ENCODE data around the gene FRMD6. TPM values are rescaled to one million over a fixed set of nuclear protein-coding genes. Genes with fewer than 3 reads are reported as not detected.

FRMD6 gene
- total RNA-seq, 4 donors from 2014 or later = 8.1 to 73.4 (median 12.4) TPM

DNA sequence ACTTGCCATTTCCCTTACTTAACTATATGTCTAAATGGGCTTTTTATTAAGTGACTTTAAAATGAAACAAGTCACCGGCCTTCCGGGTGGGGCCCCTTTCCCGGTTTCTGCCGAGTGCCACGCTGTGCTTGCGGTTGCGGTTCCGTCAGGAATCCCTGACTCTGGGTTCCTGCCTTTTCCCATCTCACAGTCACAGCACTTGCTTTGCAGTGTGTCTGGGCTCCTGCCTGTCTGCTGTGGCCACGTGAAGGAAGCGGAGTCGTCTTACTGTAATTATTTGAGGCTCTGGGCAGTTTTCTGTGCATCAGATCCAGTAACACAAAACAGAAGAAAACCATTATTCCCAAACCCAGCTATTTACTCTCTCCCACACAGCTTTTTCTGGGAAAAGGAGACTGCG is 44.0 kb upstream of the FRMD6 start:
- H3K4me1 ChIP-seq = no peaks in the 10 kb centered on the region
- DNase-seq = no peak
- TF ChIP-seq, protein P1, sequence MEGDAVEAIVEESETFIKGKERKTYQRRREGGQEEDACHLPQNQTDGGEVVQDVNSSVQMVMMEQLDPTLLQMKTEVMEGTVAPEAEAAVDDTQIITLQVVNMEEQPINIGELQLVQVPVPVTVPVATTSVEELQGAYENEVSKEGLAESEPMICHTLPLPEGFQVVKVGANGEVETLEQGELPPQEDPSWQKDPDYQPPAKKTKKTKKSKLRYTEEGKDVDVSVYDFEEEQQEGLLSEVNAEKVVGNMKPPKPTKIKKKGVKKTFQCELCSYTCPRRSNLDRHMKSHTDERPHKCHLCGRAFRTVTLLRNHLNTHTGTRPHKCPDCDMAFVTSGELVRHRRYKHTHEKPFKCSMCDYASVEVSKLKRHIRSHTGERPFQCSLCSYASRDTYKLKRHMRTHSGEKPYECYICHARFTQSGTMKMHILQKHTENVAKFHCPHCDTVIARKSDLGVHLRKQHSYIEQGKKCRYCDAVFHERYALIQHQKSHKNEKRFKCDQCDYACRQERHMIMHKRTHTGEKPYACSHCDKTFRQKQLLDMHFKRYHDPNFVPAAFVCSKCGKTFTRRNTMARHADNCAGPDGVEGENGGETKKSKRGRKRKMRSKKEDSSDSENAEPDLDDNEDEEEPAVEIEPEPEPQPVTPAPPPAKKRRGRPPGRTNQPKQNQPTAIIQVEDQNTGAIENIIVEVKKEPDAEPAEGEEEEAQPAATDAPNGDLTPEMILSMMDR (IDR thresholded peaks at IDR 0.05) = no peak
- no peak for TF ChIP-seq POLR2A (IDR thresholded peaks at IDR 0.05)
- no peaks in the 10 kb centered on the region for H3K36me3 ChIP-seq
- no peaks in the 10 kb centered on the region for H3K9me3 ChIP-seq
- no peak overlapping the region for H3K27ac ChIP-seq
- no peaks in the 10 kb centered on the region for H3K27me3 ChIP-seq
- H3K4me3 ChIP-seq = no peak overlapping the region

DNA sequence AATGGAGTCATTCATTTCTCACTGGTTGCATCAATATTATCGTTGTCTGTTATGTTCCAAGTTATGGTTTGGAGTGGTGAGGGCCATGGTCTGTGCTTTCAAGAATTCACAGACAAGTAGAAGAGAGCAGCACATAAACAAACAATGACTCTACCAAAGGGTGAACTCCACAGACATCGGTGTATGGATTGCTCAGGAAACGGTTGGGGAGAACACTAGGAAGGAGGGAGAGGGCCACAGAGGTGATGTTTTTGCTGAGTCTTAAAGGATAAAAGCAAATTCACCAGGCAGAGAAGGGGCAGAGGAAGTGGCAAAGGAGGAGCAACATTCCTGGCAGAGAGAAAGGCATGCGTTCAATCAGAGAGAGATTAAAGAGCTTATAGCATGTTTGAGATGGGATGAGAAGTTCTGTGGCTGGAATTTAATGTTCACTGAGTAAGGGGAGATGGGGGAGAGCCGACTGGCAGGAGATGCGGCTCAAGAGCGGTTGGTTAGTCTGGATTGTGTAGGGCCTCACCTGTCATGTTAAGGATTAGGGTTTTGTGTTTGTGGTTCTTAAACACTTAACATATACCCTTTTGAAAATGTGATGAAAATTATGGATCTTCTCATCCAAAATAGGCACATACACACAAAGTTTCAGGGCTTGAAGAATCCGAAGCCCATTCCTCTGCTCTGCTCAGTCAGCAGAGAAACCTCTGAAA is 42.3 kb upstream of the FRMD6 start:
- H3K4me3 ChIP-seq = no peak overlapping the region
- no peaks in the 10 kb centered on the region for H3K36me3 ChIP-seq
- DNase-seq = no peak
- H3K27me3 ChIP-seq = no peaks in the 10 kb centered on the region
- H3K9me3 ChIP-seq = no peaks in the 10 kb centered on the region
- H3K4me1 ChIP-seq = no peaks in the 10 kb centered on the region
- TF ChIP-seq, protein P1 (IDR thresholded peaks at IDR 0.05) = no peak
- no peak for TF ChIP-seq POLR2A (IDR thresholded peaks at IDR 0.05)
- no peak overlapping the region for H3K27ac ChIP-seq

DNA sequence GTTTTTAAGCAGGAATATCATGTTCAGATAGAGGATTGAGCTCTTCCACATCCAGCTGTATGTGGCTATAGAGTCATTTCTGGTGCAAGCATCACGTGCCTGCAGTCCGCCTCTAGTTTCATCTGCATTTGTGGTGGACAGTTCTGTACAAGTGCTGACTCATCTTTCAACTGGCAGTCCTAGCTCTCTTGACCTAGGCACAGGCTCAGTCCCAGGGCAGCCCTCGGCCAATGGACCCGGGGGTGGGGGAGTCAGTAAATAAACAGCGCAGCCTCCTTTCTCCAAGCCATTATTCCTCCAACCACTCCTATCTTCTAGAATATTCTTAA is 41.8 kb upstream of the FRMD6 start:
- TF ChIP-seq, protein P1 (IDR thresholded peaks at IDR 0.05) = no peak
- no peak for TF ChIP-seq POLR2A (IDR thresholded peaks at IDR 0.05)
- DNase-seq = no peak
- no peak overlapping the region for H3K27ac ChIP-seq
- no peaks in the 10 kb centered on the region for H3K36me3 ChIP-seq
- H3K27me3 ChIP-seq = no peaks in the 10 kb centered on the region
- H3K4me3 ChIP-seq = no peak overlapping the region
- H3K4me1 ChIP-seq = no peaks in the 10 kb centered on the region
- H3K9me3 ChIP-seq = no peaks in the 10 kb centered on the region

DNA sequence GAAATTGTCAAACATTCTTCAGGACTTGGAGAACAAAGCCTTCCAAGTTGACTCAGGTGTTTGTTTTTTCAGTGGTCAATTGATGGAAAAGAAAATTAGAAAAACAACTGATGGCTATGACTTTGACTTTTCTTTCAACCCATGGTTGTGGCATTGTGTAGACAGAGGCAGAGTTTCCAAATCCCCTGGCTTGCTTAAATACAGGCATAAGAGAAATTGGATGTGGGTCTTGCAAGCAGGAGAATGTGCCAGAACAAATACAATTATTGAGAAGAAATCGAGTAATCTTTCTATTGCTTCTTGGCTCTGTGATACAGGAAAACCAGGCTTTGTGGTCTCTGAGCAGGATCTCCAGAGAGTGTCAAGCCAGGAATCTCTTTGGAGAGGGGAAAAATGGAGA is 40.9 kb upstream of the FRMD6 start:
- Histone ChIP-seq H3K4me3 (no peak overlapping the region), H3K27me3 (no peaks in the 10 kb centered on the region), H3K27ac (no peak overlapping the region), H3K4me1 (no peaks in the 10 kb centered on the region), H3K36me3 (no peaks in the 10 kb centered on the region), H3K9me3 (no peaks in the 10 kb centered on the region)
- no peak for DNase-seq
- TF ChIP-seq POLR2A (IDR thresholded peaks at IDR 0.05) = no peak
- TF ChIP-seq, protein P1 (IDR thresholded peaks at IDR 0.05) = no peak

DNA sequence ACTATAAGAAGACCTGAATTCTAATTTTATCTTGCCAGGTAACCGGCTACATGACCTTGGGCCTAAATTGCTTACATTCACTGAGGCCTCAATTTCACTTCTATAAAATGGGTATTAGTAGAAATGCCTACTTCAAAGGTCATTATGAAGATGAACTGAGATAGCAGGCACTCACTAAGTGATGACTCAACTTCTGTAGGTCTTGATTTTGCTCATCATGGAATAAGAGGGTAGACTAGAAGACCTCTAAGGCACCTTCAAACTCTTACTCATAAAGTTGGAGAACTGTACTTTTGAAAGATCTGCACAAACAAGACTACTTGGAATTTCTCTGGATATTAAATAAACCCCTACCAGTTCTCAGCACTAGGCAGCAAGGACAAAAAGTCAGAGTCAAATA is 39.3 kb upstream of the FRMD6 start:
- Histone ChIP-seq H3K9me3 (no peaks in the 10 kb centered on the region), H3K27me3 (no peaks in the 10 kb centered on the region), H3K4me1 (no peaks in the 10 kb centered on the region), H3K27ac (no peak overlapping the region), H3K36me3 (no peaks in the 10 kb centered on the region), H3K4me3 (no peak overlapping the region)
- no peak for DNase-seq
- no peak for TF ChIP-seq POLR2A (IDR thresholded peaks at IDR 0.05)
- TF ChIP-seq, protein P1 (IDR thresholded peaks at IDR 0.05) = no peak

DNA sequence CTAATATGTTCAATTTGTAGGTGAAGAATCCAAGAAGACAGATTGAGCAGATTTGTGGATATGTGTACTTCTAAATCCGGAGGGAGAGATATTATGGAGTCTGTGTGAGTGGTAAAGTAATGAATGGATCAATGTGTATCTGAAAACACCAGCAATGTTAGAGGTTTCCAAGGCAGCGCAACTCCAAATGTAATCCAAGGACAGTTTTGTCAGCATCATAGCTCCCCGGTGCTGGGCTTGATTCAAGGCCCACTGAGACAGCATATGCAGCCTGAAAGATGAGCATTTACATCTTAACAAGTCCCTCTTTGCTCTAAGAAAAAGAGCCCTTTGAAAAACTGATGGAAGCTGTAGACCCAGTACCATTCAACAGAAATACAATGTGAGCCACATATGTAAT is 38.3 kb upstream of the FRMD6 start:
- TF ChIP-seq POLR2A (IDR thresholded peaks at IDR 0.05) = no peak
- TF ChIP-seq, protein P1 (IDR thresholded peaks at IDR 0.05) = no peak
- H3K36me3 ChIP-seq = no peaks in the 10 kb centered on the region
- no peaks in the 10 kb centered on the region for H3K27me3 ChIP-seq
- H3K4me1 ChIP-seq = no peaks in the 10 kb centered on the region
- no peaks in the 10 kb centered on the region for H3K9me3 ChIP-seq
- H3K4me3 ChIP-seq = no peak overlapping the region
- DNase-seq = no peak
- no peak overlapping the region for H3K27ac ChIP-seq

Measured in Peyer's patch (tissue), 4 donors.